Naive B cell (primary cell): ENCODE measurements around the gene RFX6. TPM values are rescaled to one million over a fixed set of nuclear protein-coding genes. Genes with fewer than 3 reads are reported as not detected.
A peak's percentile ranks its signal among the peaks of the same experiment; 100 is the strongest.

Source experiments
- ATAC-seq, 2 donors: fragments of 150-1000 bp; cut with Tn5 transposase; 2 replicates each; pipeline ENCODE4 v1.10.0; 2021; ENCODE audit warnings: low read depth in 2 of 2, mild to moderate bottlenecking in 2 of 2, moderate library complexity in 2 of 2
- DNase-seq: peaks from one replicate; pipeline ENCODE4 v3.0.0; 2022
- H3K27ac Mint-ChIP-seq, 6 donors: one replicate each; pipeline ENCODE4 v1.8.0; 2020 to 2022; ENCODE audit warnings: mild to moderate bottlenecking in 6 of 6, mixed read lengths in 6 of 6, moderate library complexity in 5 of 6, inconsistent platforms in 2 of 6
- H3K27me3 Mint-ChIP-seq, 3 donors: one replicate each; pipeline ENCODE4 v1.8.0; 2021 to 2022; ENCODE audit warnings: mixed read lengths in 3 of 3, mild to moderate bottlenecking in 1 of 3
- H3K36me3 Mint-ChIP-seq, 2 donors: one replicate each; pipeline ENCODE4 v1.8.0; 2020 to 2022; ENCODE audit warnings: mixed read lengths in 2 of 2, inconsistent platforms in 1 of 2, mild to moderate bottlenecking in 1 of 2
- H3K4me1 Mint-ChIP-seq, 3 donors: one replicate each; pipeline ENCODE4 v1.8.0; 2020 to 2022; ENCODE audit warnings: mixed read lengths in 3 of 3, inconsistent platforms in 1 of 3, mild to moderate bottlenecking in 1 of 3, moderate library complexity in 1 of 3
- H3K4me3 Mint-ChIP-seq, 8 donors: one replicate each; pipeline ENCODE4 v1.8.0; 2020 to 2022; ENCODE audit warnings: mild to moderate bottlenecking in 8 of 8, mixed read lengths in 8 of 8, moderate library complexity in 8 of 8, inconsistent platforms in 2 of 8
- H3K9me3 Mint-ChIP-seq, 7 donors: one replicate each; pipeline ENCODE4 v1.8.0; 2020 to 2022; ENCODE audit warnings: mixed read lengths in 7 of 7, mild to moderate bottlenecking in 5 of 7, inconsistent platforms in 2 of 7, moderate library complexity in 1 of 7
- polyA plus RNA-seq, 6 donors: library from polyadenylated mRNA; unstranded; fragments of 300-500 nt; fragmentation: Illumina TruSeq; gene quantifications; one replicate each; pipeline ENCODE4 v1.2.3, GENCODE V29; 2021; ENCODE audit warnings: low read depth in 6 of 6

RFX6 gene
- polyA plus RNA-seq, 6 donors from 2014 or later = not detected

- Mint-ChIP-seq H3K4me1 (no peaks in the 10 kb centered on the region), H3K36me3 (no peaks in the 10 kb centered on the region), H3K4me3 (no peak overlapping the region), H3K27ac (no peak overlapping the region), H3K9me3 (peaks cover 0 to 4% (median 0%) of the 10 kb centered on the region in 7 donors), H3K27me3 (peaks cover 0 to 8% (median 5%) of the 10 kb centered on the region in 3 donors)
- DNase-seq (no peak), ATAC-seq (no peak)
Observed at GRCh38 chr6:116955773-116956172, 78.7 kb downstream of the RFX6 start.

- H3K27me3 Mint-ChIP-seq = peaks cover 8 to 21% (median 17%) of the 10 kb centered on the region in 3 donors
- peaks cover 0 to 5% (median 0%) of the 10 kb centered on the region in 7 donors for H3K9me3 Mint-ChIP-seq
- no peak overlapping the region for H3K4me3 Mint-ChIP-seq
- peak overlapping the region in 1 of 6 donors; percentile 43 for H3K27ac Mint-ChIP-seq
- H3K36me3 Mint-ChIP-seq = no peaks in the 10 kb centered on the region
- H3K4me1 Mint-ChIP-seq = no peaks in the 10 kb centered on the region
- no peak for DNase-seq
- no peak for ATAC-seq
Observed at GRCh38 chr6:116963972-116964371, 86.9 kb downstream of the RFX6 start.

- no peak overlapping the region for H3K4me3 Mint-ChIP-seq
- H3K4me1 Mint-ChIP-seq = no peaks in the 10 kb centered on the region
- peaks cover 0 to 5% (median 0%) of the 10 kb centered on the region in 7 donors for H3K9me3 Mint-ChIP-seq
- peaks cover 11 to 21% (median 17%) of the 10 kb centered on the region in 3 donors for H3K27me3 Mint-ChIP-seq
- DNase-seq (no peak), ATAC-seq (no peak)
- no peak overlapping the region for H3K27ac Mint-ChIP-seq
- H3K36me3 Mint-ChIP-seq = no peaks in the 10 kb centered on the region
Observed at GRCh38 chr6:116966675-116967576, 89.9 kb downstream of the RFX6 start.

GRCh38 chr6:116969211-116969863, 92.3 kb downstream of the RFX6 start:
- H3K4me1 Mint-ChIP-seq = no peaks in the 10 kb centered on the region
- peaks cover 0 to 9% (median 8%) of the 10 kb centered on the region in 3 donors for H3K27me3 Mint-ChIP-seq
- DNase-seq = peak; percentile 9
- no peak overlapping the region for H3K27ac Mint-ChIP-seq
- peak in 1 of 2 donors; percentile 45 for ATAC-seq
- no peak overlapping the region for H3K4me3 Mint-ChIP-seq
- H3K36me3 Mint-ChIP-seq = no peaks in the 10 kb centered on the region
- no peaks in the 10 kb centered on the region for H3K9me3 Mint-ChIP-seq

- peak; percentile 3 for DNase-seq
Observed at GRCh38 chr6:116971959-116972358, 94.9 kb downstream of the RFX6 start.

GRCh38 chr6:116973976-116974375, 96.9 kb downstream of the RFX6 start:
- no peak overlapping the region for H3K27ac Mint-ChIP-seq
- no peaks in the 10 kb centered on the region for H3K9me3 Mint-ChIP-seq
- H3K4me3 Mint-ChIP-seq = no peak overlapping the region
- H3K27me3 Mint-ChIP-seq = peaks cover 0 to 10% (median 0%) of the 10 kb centered on the region in 3 donors
- no peak for ATAC-seq
- no peaks in the 10 kb centered on the region for H3K4me1 Mint-ChIP-seq
- no peaks in the 10 kb centered on the region for H3K36me3 Mint-ChIP-seq
- DNase-seq = no peak

More at GRCh38 chr6:116971959-116972358, 94.9 kb downstream of the RFX6 start:
- Mint-ChIP-seq H3K4me1 (no peaks in the 10 kb centered on the region), H3K9me3 (no peaks in the 10 kb centered on the region), H3K27me3 (peaks cover 0 to 8% (median 4%) of the 10 kb centered on the region in 3 donors), H3K27ac (no peak overlapping the region), H3K36me3 (no peaks in the 10 kb centered on the region), H3K4me3 (no peak overlapping the region)
- ATAC-seq = no peak

GRCh38 chr6:116974526-116975316, 97.7 kb downstream of the RFX6 start:
- ATAC-seq = no peak
- Mint-ChIP-seq H3K36me3 (no peaks in the 10 kb centered on the region), H3K27ac (no peak overlapping the region)

GRCh38 chr6:116975600-116975999, 98.6 kb downstream of the RFX6 start:
- Mint-ChIP-seq H3K27me3 (peaks cover 0 to 10% (median 0%) of the 10 kb centered on the region in 3 donors), H3K36me3 (no peaks in the 10 kb centered on the region), H3K9me3 (no peaks in the 10 kb centered on the region), H3K27ac (no peak overlapping the region), H3K4me1 (no peaks in the 10 kb centered on the region), H3K4me3 (no peak overlapping the region)
- DNase-seq (no peak), ATAC-seq (no peak)

More at GRCh38 chr6:116974526-116975316, 97.7 kb downstream of the RFX6 start:
- no peaks in the 10 kb centered on the region for H3K9me3 Mint-ChIP-seq
- H3K27me3 Mint-ChIP-seq = peaks cover 0 to 10% (median 0%) of the 10 kb centered on the region in 3 donors
- H3K4me3 Mint-ChIP-seq = no peak overlapping the region
- no peak for DNase-seq
- no peaks in the 10 kb centered on the region for H3K4me1 Mint-ChIP-seq

- no peak for ATAC-seq
- H3K9me3 Mint-ChIP-seq = peaks cover 0 to 12% (median 5%) of the 10 kb centered on the region in 7 donors
- H3K4me1 Mint-ChIP-seq = no peaks in the 10 kb centered on the region
Observed at GRCh38 chr6:116979560-116979959, 102.5 kb downstream of the RFX6 start.

More at GRCh38 chr6:116979560-116979959, 102.5 kb downstream of the RFX6 start:
- Mint-ChIP-seq H3K4me3 (no peak overlapping the region), H3K27me3 (peaks cover 0 to 5% (median 0%) of the 10 kb centered on the region in 3 donors), H3K27ac (no peak overlapping the region), H3K36me3 (no peaks in the 10 kb centered on the region)
- no peak for DNase-seq

Other genes starting within 250 kb of the RFX6 start
- gene ZUP1, start 208.5 kb upstream of the RFX6 start, polyA plus RNA-seq = 1 to 10 TPM; 5.8 to 9.2 (median 6.7) TPM
- gene KPNA5, start 196.0 kb upstream of the RFX6 start, polyA plus RNA-seq = 10 to 100 TPM; 15.7 to 20.6 (median 17.4) TPM
- gene FAM162B, start 111.5 kb upstream of the RFX6 start, polyA plus RNA-seq = not detected
- not detected for gene GPRC6A, start 48.2 kb upstream of the RFX6 start, polyA plus RNA-seq